IMR-90 (cell line): ENCODE data around the gene EXOSC3. TPM values are rescaled to one million over a fixed set of nuclear protein-coding genes. Genes with fewer than 3 reads are reported as not detected.

Experiments
- ATAC-seq: fragments of 200-7000 bp; cut with Tn5 transposase; 2 replicates; pipeline ENCODE4 v1.9.1; 2020; ENCODE audit warnings: low read depth, mild to moderate bottlenecking, moderate library complexity
- BruUV-seq: library from RNA; stranded (reverse); fragments of 400-500 nt; replicated peaks from 2 replicates; lab custom pipeline; 2021; lab: Mats Ljungman, UMichigan
- CTCF ChIA-PET: fragments of 300-600 bp; formaldehyde crosslinking; extraction: SDS; loops from one replicate; lab custom pipeline; 2021; ENCODE audit warnings: antibody characterized with exemption; lab: Yijun Ruan, JAX
- POLR2A ChIA-PET: fragments of 300-600 bp; sonication (Branson Sonifier 250); formaldehyde crosslinking; loops from one replicate; lab custom pipeline; 2022; ENCODE audit warnings: antibody characterized with exemption; ENCODE audit not compliant: unreplicated experiment; lab: Charles Lee
- DNase-seq: peaks from one replicate; pipeline ENCODE4 v3.0.0; 2013
- H2AFZ ChIP-seq: replicated peaks from 2 replicates; pipeline ENCODE3; 2013; ENCODE audit warnings: low read length, mild to moderate bottlenecking; ENCODE audit not compliant: poor library complexity
- H2AK5ac ChIP-seq: 2 replicates; pipeline ENCODE4 v1.6.1; 2013; ENCODE audit warnings: low read depth, low read length, inconsistent platforms
- H2AK9ac ChIP-seq: replicated peaks from 2 replicates; pipeline ENCODE3; 2013; ENCODE audit warnings: mild to moderate bottlenecking, low read depth, low read length, moderate library complexity; ENCODE audit not compliant: poor library complexity
- H2BK120ac ChIP-seq: 2 replicates; pipeline ENCODE4 v1.6.1; 2013; ENCODE audit warnings: low read depth, low read length, inconsistent platforms
- H2BK15ac ChIP-seq: 3 replicates; pipeline ENCODE4 v1.6.1; 2013; ENCODE audit warnings: low read depth, low read length, inconsistent platforms
- H2BK20ac ChIP-seq: 2 replicates; pipeline ENCODE4 v1.6.1; 2013; ENCODE audit warnings: low read depth, mild to moderate bottlenecking, inconsistent platforms, low read length, moderate library complexity
- H2BK5ac ChIP-seq: 2 replicates; pipeline ENCODE4 v1.6.1; 2013; ENCODE audit warnings: mild to moderate bottlenecking, low read depth, low read length, inconsistent platforms; ENCODE audit not compliant: poor library complexity, severe bottlenecking
- H3K14ac ChIP-seq: replicated peaks from 2 replicates; pipeline ENCODE4 v1.6.1; 2013; ENCODE audit warnings: low read depth, low read length, inconsistent platforms
- H3K18ac ChIP-seq: 2 replicates; pipeline ENCODE4 v1.6.1; 2013; ENCODE audit warnings: low read depth, low read length, control low read depth
- H3K23ac ChIP-seq: 2 replicates; pipeline ENCODE4 v1.6.1; 2013; ENCODE audit warnings: low read depth, low read length, inconsistent platforms
- H3K27ac ChIP-seq: 2 replicates; pipeline ENCODE4 v1.5.1; 2013; ENCODE audit warnings: mild to moderate bottlenecking, control low read depth, low read length; ENCODE audit not compliant: insufficient read depth
- H3K27me3 ChIP-seq: 2 replicates; pipeline ENCODE4 v1.6.1; 2013; ENCODE audit warnings: low read length; ENCODE audit not compliant: control insufficient read depth, insufficient read depth
- H3K36me3 ChIP-seq: 2 replicates; pipeline ENCODE4 v1.6.1; 2013; ENCODE audit warnings: low read length, mixed read lengths; ENCODE audit not compliant: control insufficient read depth, insufficient read depth
- H3K4ac ChIP-seq: 2 replicates; pipeline ENCODE4 v1.6.1; 2013; ENCODE audit warnings: low read depth, low read length, inconsistent platforms
- H3K4me1 ChIP-seq: 2 replicates; pipeline ENCODE4 v1.6.1; 2013; ENCODE audit warnings: low read length, mixed read lengths; ENCODE audit not compliant: control insufficient read depth, insufficient read depth
- H3K4me2 ChIP-seq: 2 replicates; pipeline ENCODE4 v1.6.1; 2013; ENCODE audit warnings: low read depth, mild to moderate bottlenecking, control low read depth, low read length, moderate library complexity
- H3K4me3 ChIP-seq: 2 replicates; pipeline ENCODE4 v1.5.1; 2013; ENCODE audit warnings: low read depth, mild to moderate bottlenecking, control low read depth, low read length, moderate library complexity; ENCODE audit not compliant: insufficient read depth
- H3K56ac ChIP-seq: 2 replicates; pipeline ENCODE4 v1.6.1; 2013; ENCODE audit warnings: low read length, inconsistent platforms; ENCODE audit not compliant: insufficient read depth; ENCODE audit errors: extremely low read depth
- H3K79me1 ChIP-seq, 2 experiments: 2 replicates each; pipeline ENCODE4 v1.6.1; 2013; ENCODE audit warnings: low read length in 2 of 2, inconsistent platforms in 1 of 2, low read depth in 1 of 2
- H3K9ac ChIP-seq: 2 replicates; pipeline ENCODE4 v1.6.1; 2013; ENCODE audit warnings: low read depth, low read length, control low read depth
- H3K9me1 ChIP-seq: 2 replicates; pipeline ENCODE4 v1.6.1; 2013; ENCODE audit warnings: low read length, inconsistent platforms; ENCODE audit not compliant: insufficient read depth
- H3K9me3 ChIP-seq: 2 replicates; pipeline ENCODE4 v1.6.1; 2013; ENCODE audit warnings: low read length; ENCODE audit not compliant: control insufficient read depth, insufficient read depth
- H4K20me1 ChIP-seq: 2 replicates; pipeline ENCODE4 v1.6.1; 2013; ENCODE audit warnings: low read length, inconsistent platforms; ENCODE audit not compliant: insufficient read depth
- H4K5ac ChIP-seq: 2 replicates; pipeline ENCODE4 v1.6.1; 2013; ENCODE audit warnings: mild to moderate bottlenecking, low read depth, low read length, control low read depth
- H4K8ac ChIP-seq, 2 experiments: 2 replicates each; pipeline ENCODE4 v1.6.1; 2013; ENCODE audit warnings: low read depth in 2 of 2, low read length in 2 of 2, control low read depth in 1 of 2, inconsistent platforms in 1 of 2
- H4K91ac ChIP-seq: 2 replicates; pipeline ENCODE4 v1.6.1; 2013; ENCODE audit warnings: low read depth, low read length, inconsistent platforms; ENCODE audit not compliant: insufficient read depth
- BHLHE40 ChIP-seq: fragments of 150-350 bp; IDR thresholded peaks from 2 replicates; pipeline ENCODE4 v1.6.1; 2016; ENCODE audit warnings: mild to moderate bottlenecking, low read depth, low read length
- FOS ChIP-seq: fragments of 150-350 bp; IDR thresholded peaks from 2 replicates; pipeline ENCODE4 v1.6.1; 2016; ENCODE audit warnings: low read depth, low read length
- WGBS, 2 experiments: methylation state at CpG; one replicate each; pipeline versions ENCODE4 v1.1.5 to v1.1.7; 2013; ENCODE audit warnings: missing lambda C conversion rate in 2 of 2; ENCODE audit not compliant: insufficient read length in 1 of 2; ENCODE audit errors: extremely low coverage in 2 of 2; 5-methylcytosine and 5-hydroxymethylcytosine counted together
- dilution Hi-C: fragments of 300-500 bp; cut with HindIII; formaldehyde crosslinking; loops from one replicate; pipeline ENCODE4 v1.14.3; 2018; ENCODE audit warnings: low sequenced_read_pairs; ENCODE audit not compliant: unreplicated experiment
- in situ Hi-C: fragments of 300-500 bp; cut with MboI; formaldehyde crosslinking; loops from 3 replicates; pipeline ENCODE4 v1.14.3; 2019; ENCODE audit warnings: low sequenced_read_pairs, inconsistent platforms, mixed read lengths
- intact Hi-C: fragments of 100-400 bp; cut with micrococcal nuclease; formaldehyde crosslinking; loops from 2 replicates; pipeline ENCODE4 v1.10.0; 2022
- polyA plus RNA-seq, 3 experiments: library from polyadenylated mRNA; depleted of rRNA; stranded (reverse); fragments of >200 nt; gene quantifications; 2 replicates each; pipeline ENCODE4 v1.2.3, GENCODE V29; 2012; ENCODE audit warnings: low replicate concordance in 1 of 3
- total RNA-seq: library from RNA; depleted of rRNA; stranded (reverse); fragments of >200 nt; gene quantifications from 2 replicates; pipeline ENCODE4 v1.2.3, GENCODE V29; 2012

Gene EXOSC3
- total and polyA plus RNA-seq, 2 of the 4 experiments (the other 2 are of a cell fraction): 27.1 to 28.9 TPM

DNA sequence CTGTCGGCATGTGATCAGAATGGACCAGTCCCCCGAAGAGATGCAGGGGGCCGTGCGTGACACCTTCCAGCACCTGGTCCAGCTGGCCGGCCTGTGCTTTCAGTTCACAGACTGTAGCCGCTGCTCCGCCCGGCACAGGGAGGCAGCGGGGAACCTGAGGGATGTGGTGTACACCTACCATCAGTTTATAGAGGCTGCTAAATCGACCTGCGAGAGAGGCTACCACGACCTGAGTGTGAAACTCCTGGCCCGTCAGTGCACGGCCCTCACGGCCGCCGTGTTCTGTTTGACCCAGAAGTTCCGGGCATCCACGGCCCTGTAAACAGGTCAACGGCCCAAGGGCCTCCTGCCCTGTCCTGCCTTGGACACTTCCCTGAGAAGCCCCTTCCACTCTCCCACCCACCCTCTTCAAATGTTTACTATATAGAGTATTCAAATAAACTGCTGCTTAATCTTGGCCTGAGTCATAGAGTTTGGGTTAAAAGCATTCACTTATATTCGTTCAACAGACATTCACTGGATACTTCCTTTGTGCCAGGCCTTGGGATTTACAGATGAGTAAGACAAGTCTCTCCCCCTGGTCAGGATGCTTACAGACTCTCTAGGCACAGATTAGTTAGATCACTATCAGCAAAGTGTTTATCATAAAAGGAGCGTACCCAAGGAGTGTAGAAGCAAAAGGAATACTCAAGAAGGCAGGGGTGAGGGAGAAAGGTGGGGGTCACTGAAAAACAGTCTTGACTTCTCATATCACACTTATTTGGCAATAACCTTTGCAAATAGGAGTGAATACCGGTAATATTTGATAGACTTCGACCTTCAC lies 38.2 kb downstream of the EXOSC3 start:
- Histone ChIP-seq H3K56ac (no peak overlapping the region), H3K14ac (no peak overlapping the region), H2BK120ac (0 out of 2 replicates have a peak overlapping the region, but pooled peaks have one; percentile 4), H2BK20ac (no peak overlapping the region), H2BK5ac (peak overlapping the region; percentile 25), H3K23ac (no peak overlapping the region), H4K5ac (no peak overlapping the region), H3K4me2 (peak overlapping the region; percentile 15; the same call in 1 of the 2 replicates), H4K91ac (no peak overlapping the region), H3K9me1 (no peaks in the 10 kb centered on the region), H2AFZ (peak overlapping the region; percentile 9), H3K18ac (no peak overlapping the region), H2AK9ac (no peak overlapping the region), H2BK15ac (no peak overlapping the region), H3K9ac (no peak overlapping the region), H3K9me3 (no peaks in the 10 kb centered on the region), H3K36me3 (no peaks in the 10 kb centered on the region), H3K79me1 (no peaks in the 10 kb centered on the region), H4K20me1 (peaks cover 6% of the 10 kb centered on the region; the same call in 1 of the 2 replicates), H3K27ac (no peak overlapping the region), H3K4me1 (peaks cover 8% of the 10 kb centered on the region), H2AK5ac (peak overlapping the region; percentile 53; the same call in 1 of the 2 replicates), H3K4ac (no peak overlapping the region), H4K8ac (no peak overlapping the region), H3K4me3 (no peak overlapping the region), H3K27me3 (peaks cover 24% of the 10 kb centered on the region)
- ChIA-PET CTCF (no interaction called here), POLR2A (no interaction called here)
- intact Hi-C loops (loop anchor here (1.0 to 10.0 kb wide), 7 partner anchors 38 to 658 kb away; partner anchors contain the start of gene EXOSC3), dilution Hi-C loops (no loop called here), in situ Hi-C loops (no loop called here)
- BruUV-seq: no TSS peak
- no CpG with 5 or more reads among the region's 24 CpGs for WGBS, 2 experiments
- TF ChIP-seq BHLHE40: no peak
- 0 out of 2 replicates have a peak, but pooled peaks have one; percentile 4 for TF ChIP-seq FOS
- ATAC-seq: peak; percentile 93
- peak; percentile 86 for DNase-seq
